GM12865 (cell line): ENCODE results near the gene MRPS18B.

Source experiments
- DNase-seq: peaks from one replicate; pipeline ENCODE4 v3.0.0; 2010; ENCODE audit warnings: low read depth
- H3K4me3 ChIP-seq: 2 replicates; pipeline ENCODE4 v1.5.1; 2011; ENCODE audit warnings: mild to moderate bottlenecking, low read depth, low read length, control low read depth
- CTCF ChIP-seq: IDR thresholded peaks from 2 replicates; pipeline ENCODE4 v1.5.1; 2011; ENCODE audit warnings: low read length, control low read depth, low read depth, inconsistent platforms; ENCODE audit not compliant: insufficient read depth; ENCODE audit errors: missing control alignments

The MRPS18B gene

DNA sequence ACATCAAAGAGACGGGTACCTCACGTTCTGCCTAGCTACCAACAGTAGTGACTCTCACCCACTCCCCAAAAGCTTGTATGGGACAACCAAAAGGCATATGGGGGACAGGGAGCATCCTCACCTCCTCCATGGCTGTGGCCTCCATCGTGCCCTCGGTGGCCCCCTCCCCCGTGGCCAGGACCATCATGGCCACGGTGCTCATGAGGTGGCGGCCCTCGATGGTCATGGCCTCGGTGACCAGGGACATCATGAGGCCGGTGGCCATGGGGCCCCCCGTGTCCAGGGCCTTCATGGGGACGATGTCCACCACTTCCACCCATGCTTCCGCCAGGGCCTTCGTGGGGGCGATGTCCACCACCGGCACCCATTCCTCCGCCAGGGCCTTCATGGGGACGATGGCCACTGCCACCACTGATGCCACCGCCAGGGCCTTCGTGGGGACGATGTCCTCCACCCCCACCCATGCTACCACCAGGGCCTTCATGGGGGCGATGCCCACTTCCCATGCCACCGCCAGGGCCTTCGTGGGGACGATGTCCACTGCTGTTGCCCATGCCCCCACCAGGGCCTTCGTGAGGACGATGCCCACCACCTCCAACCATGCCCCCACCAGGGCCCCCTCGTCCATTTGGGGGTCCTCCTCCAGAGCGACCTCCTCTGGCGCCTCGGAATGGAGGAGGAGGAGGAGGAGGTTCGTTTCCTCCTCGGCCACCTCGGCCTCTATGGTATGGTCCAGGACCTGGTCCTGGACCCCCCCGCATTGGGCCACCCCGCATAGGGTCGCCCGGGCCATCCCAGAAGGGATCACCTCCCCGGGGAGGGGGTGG, 15.6 kb upstream of the MRPS18B start:
- no peak for TF ChIP-seq CTCF
- no peak overlapping the region for H3K4me3 ChIP-seq
- no peak for DNase-seq

- no peak for TF ChIP-seq CTCF
- DNase-seq = no peak
- H3K4me3 ChIP-seq = no peak overlapping the region
Measured at GRCh38 chr6:30603961-30604360, 13.7 kb upstream of the MRPS18B start.

GRCh38 chr6:30610065-30610464, 7.6 kb upstream of the MRPS18B start:
- H3K4me3 ChIP-seq = no peak overlapping the region
- no peak for TF ChIP-seq CTCF
- DNase-seq = no peak

DNA sequence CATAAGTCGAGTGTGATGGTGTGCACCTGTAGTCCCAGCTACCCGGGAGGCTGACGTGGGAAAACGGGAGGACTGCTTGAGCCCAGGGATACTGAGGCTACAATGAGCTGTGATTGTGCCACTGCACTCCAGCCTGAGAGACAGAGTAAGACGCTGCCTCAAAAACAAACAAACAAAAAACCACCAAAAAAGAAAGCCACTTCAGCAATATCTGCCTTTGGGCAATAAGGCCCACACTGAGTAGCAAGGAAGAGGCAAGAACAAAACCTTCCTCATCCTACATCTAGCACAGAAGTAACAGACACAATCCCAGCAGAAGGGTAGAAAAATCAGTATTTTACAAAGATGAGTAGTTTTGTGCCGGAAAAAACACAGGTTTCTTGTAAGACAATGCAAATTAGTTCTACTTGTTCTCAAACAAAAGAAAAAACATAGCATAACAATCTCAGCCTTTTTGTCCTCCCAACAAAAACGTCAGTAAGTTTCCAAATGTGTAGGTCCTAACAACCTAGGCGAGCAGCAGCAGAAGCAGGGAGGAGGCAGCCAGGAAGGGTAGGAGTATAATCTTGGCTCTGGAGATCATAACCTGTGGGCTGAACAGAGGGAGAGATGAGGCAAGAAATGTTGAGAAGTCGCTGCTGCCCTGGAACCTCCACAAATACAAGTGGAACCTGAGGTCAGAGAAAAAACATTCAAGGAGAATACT, 6.3 kb upstream of the MRPS18B start:
- no peak overlapping the region for H3K4me3 ChIP-seq
- DNase-seq = no peak
- TF ChIP-seq CTCF = no peak

GRCh38 chr6:30611856-30612194, 5.8 kb upstream of the MRPS18B start:
- TF ChIP-seq CTCF = no peak
- H3K4me3 ChIP-seq = no peak overlapping the region
- DNase-seq = no peak

DNA sequence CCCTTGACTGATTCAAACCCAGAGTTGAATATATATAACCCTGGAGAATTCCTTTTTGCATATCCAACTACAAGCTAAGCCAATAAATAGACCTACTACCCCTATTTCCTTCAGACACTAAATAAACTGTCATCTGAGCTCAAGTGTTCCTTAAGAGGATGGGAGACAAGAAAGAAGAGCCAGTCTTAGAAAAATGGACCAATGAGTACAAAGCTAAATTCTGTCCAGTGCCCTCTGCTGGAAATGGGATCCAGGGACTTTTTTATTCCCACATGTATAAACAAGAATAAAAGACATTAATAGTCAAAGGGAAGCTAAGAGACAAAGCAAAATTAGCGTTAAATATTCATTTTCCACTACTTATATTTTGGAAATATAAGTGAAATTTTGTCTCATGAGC, 5.4 kb upstream of the MRPS18B start:
- TF ChIP-seq CTCF = no peak
- DNase-seq = no peak
- H3K4me3 ChIP-seq = no peak overlapping the region
